Large intestine (tissue), 3 donors: Measurements from ENCODE around the gene OTP. TPM values are rescaled to one million over a fixed set of nuclear protein-coding genes. Genes with fewer than 3 reads are reported as not detected.
A peak's percentile ranks its signal among the peaks of the same experiment; 100 is the strongest.

Experiments used
- DNase-seq, 2 donors: peaks; one replicate each; pipeline versions ENCODE4 v3.0.0 to v3.0.0-alpha.2; 2013
- H3K27ac ChIP-seq: one replicate; pipeline ENCODE4 v1.5.1; 2013; ENCODE audit warnings: low read length
- H3K27me3 ChIP-seq: 2 replicates; pipeline ENCODE4 v1.6.1; 2013; ENCODE audit warnings: low read length; ENCODE audit not compliant: control insufficient read depth, insufficient read depth
- H3K36me3 ChIP-seq: 2 replicates; pipeline ENCODE4 v1.6.1; 2013; ENCODE audit warnings: low read length; ENCODE audit not compliant: control insufficient read depth, insufficient read depth
- H3K4me1 ChIP-seq: one replicate; pipeline ENCODE4 v1.6.1; 2013; ENCODE audit warnings: low read length; ENCODE audit not compliant: control insufficient read depth, insufficient read depth
- H3K4me3 ChIP-seq: one replicate; pipeline ENCODE4 v1.5.1; 2013; ENCODE audit warnings: low read length
- H3K9me3 ChIP-seq: one replicate; pipeline ENCODE4 v1.6.1; 2013; ENCODE audit warnings: mild to moderate bottlenecking, low read depth, low read length, moderate library complexity; ENCODE audit not compliant: control insufficient read depth
- WGBS: methylation state at CpG from one replicate; pipeline ENCODE4 v1.1.5; 2013; ENCODE audit warnings: low lambda C conversion rate; ENCODE audit not compliant: insufficient coverage; 5-methylcytosine and 5-hydroxymethylcytosine counted together
- polyA plus RNA-seq: library from polyadenylated mRNA; unstranded; fragments of 120-200 nt; gene quantifications from one replicate; pipeline ENCODE4 v1.2.1, GENCODE V29; 2013

The OTP gene
- polyA plus RNA-seq, 1 donor, result not detected

GRCh38 chr5:77638763-77639671 is 504 bp upstream of the OTP start:
- WGBS, result 0% methylated on average over 1 of the region's 61 CpGs
- Histone ChIP-seq H3K36me3 (no peaks in the 10 kb centered on the region), H3K4me3 (no peak overlapping the region), H3K27me3 (peaks cover 96% of the 10 kb centered on the region), H3K4me1 (peaks cover 3% of the 10 kb centered on the region), H3K9me3 (peaks cover 20% of the 10 kb centered on the region), H3K27ac (no peak overlapping the region)
- DNase-seq, result no peak

DNA sequence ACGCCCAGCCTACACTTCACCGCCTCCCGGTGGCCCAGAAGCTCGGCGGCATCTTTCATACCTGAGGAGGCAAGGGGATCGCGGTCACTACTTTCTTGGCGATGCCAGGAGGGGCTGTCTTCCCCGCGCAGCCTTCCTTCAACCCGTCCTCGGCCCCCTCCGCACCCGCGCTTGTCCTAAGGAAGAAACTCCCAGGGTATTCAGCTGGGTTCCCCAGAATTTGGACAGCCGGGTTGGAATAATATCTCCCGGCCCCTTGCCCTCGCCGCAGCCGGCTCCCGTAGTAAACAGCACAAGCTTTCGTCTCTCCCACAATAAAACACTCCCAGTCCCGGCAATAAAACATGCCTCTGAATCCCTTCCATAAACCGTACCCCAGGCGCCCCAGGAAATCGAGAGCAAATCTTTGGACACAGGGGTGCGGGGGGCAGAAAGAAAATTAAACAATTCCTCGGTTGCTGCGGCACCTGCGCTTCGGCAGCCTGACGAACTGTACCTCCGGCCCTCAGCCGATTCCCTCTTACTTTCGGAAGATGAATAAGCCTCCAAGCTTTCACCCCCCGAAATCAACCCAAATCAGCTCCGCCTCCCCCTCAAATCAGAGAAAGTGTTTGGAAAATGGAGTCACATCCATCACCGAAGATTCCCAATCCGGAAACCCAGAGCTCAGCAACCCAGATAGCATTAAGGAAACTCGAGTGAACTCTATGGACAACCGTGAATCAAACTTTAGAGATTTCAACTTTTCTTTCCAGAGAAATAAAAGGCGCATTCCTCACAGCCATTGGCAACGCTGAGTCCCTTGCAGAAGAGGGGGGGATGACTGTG is 1.1 kb downstream of the OTP start:
- no peak for DNase-seq
- WGBS, result 5% methylated on average over 7 of the region's 43 CpGs

GRCh38 chr5:77636641-77637169 is 1.8 kb downstream of the OTP start:
- H3K27ac ChIP-seq, result no peak overlapping the region
- no peak for DNase-seq
- peaks cover 95% of the 10 kb centered on the region for H3K27me3 ChIP-seq
- no peak overlapping the region for H3K4me3 ChIP-seq
- no CpG with 5 or more reads among the region's 34 CpGs for WGBS
- H3K9me3 ChIP-seq, result peaks cover 23% of the 10 kb centered on the region
- H3K4me1 ChIP-seq, result peaks cover 3% of the 10 kb centered on the region
- H3K36me3 ChIP-seq, result no peaks in the 10 kb centered on the region

More for the DNA sequence above, 1.1 kb downstream of the OTP start:
- no peak overlapping the region for H3K4me3 ChIP-seq
- no peak overlapping the region for H3K27ac ChIP-seq
- peaks cover 95% of the 10 kb centered on the region for H3K27me3 ChIP-seq
- H3K36me3 ChIP-seq, result no peaks in the 10 kb centered on the region
- H3K4me1 ChIP-seq, result peaks cover 3% of the 10 kb centered on the region
- peaks cover 23% of the 10 kb centered on the region for H3K9me3 ChIP-seq

- peaks cover 4% of the 10 kb centered on the region for H3K4me1 ChIP-seq
- H3K9me3 ChIP-seq, result peaks cover 23% of the 10 kb centered on the region
- H3K27me3 ChIP-seq, result peaks cover 95% of the 10 kb centered on the region
- H3K36me3 ChIP-seq, result no peaks in the 10 kb centered on the region
- H3K4me3 ChIP-seq, result no peak overlapping the region
- no CpG with 5 or more reads among the region's 30 CpGs for WGBS
- H3K27ac ChIP-seq, result no peak overlapping the region
- DNase-seq, result no peak
Measured at GRCh38 chr5:77635917-77636640, 2.4 kb downstream of the OTP start.

DNA sequence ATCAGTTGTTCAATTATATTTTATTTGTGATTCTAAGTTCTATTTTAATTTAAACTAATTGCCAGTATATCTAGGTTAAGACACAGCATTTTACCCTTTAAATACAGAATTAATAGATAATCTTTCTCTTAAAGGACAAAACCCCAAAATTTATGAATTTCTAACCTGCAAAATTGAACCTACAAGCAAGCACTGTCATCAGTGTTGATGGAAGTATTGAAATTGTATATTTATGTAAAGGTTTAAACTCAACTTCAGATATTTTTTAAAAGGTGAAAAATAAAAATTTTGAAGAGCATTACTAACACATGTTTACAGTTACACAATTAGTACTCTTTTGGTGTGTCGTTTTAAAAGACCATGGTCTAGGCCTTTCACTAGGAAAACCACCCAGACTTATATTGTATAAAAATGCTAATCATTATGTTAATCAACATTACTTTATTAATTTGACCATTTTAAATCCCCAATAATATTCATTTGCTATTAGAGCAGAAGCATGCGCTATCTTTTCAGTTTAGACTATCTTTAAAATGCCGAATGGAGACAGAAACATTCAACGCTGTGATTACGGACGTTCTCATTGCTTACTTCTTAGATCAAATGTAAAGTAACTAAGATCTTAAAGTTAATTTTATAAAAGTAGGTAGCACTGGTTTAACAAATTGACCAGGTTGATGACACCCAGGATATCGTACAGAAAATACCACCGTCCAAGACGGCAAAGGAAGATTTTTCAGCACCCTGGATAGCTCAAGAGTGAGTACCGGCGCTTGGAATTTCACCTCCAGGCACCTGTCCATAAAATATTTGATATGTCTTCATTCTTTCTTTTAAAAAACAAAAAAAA is 3.2 kb downstream of the OTP start:
- Histone ChIP-seq H3K9me3 (peaks cover 22% of the 10 kb centered on the region), H3K36me3 (no peaks in the 10 kb centered on the region), H3K27ac (no peak overlapping the region), H3K4me3 (no peak overlapping the region), H3K27me3 (peaks cover 95% of the 10 kb centered on the region), H3K4me1 (peaks cover 10% of the 10 kb centered on the region)
- no peak for DNase-seq
- 19% methylated on average over 3 of the region's 11 CpGs for WGBS

GRCh38 chr5:77633709-77634108 is 4.8 kb downstream of the OTP start:
- no peak overlapping the region for H3K4me3 ChIP-seq
- H3K27me3 ChIP-seq, result peaks cover 94% of the 10 kb centered on the region
- no CpG with 5 or more reads among the region's 5 CpGs for WGBS
- peaks cover 17% of the 10 kb centered on the region for H3K9me3 ChIP-seq
- no peaks in the 10 kb centered on the region for H3K36me3 ChIP-seq
- peaks cover 8% of the 10 kb centered on the region for H3K4me1 ChIP-seq
- no peak for DNase-seq
- no peak overlapping the region for H3K27ac ChIP-seq

DNA sequence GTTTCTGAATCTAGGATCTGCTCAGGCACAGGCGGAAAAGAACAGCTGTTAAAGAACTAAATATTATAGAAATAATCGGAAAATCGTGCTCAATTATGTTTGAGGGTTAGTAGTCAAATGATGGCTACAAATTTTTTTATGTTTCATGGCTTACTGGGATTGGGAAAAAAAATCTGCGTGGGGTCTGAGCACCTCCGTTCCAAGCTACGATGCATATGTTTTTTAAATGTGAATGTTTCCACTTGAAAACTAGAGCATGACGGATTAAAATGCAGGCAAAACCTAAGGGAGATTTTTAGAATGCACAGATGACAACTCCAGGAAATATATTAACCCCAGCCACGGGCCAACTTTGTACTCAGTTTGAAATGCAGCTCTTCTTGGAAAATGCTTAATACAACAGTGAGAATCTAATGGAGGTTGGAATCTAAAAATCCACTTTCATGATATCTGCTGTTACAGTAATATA is 5.3 kb downstream of the OTP start:
- Histone ChIP-seq H3K27me3 (peaks cover 94% of the 10 kb centered on the region), H3K36me3 (no peaks in the 10 kb centered on the region), H3K4me3 (no peak overlapping the region), H3K9me3 (peaks cover 19% of the 10 kb centered on the region), H3K27ac (no peak overlapping the region), H3K4me1 (peaks cover 8% of the 10 kb centered on the region)
- DNase-seq, result no peak
- 0% methylated on average over 4 of the region's 8 CpGs for WGBS

- WGBS, result 0% methylated on average over 1 of the region's 33 CpGs
- H3K36me3 ChIP-seq, result no peaks in the 10 kb centered on the region
- no peak for DNase-seq
- peaks cover 94% of the 10 kb centered on the region for H3K27me3 ChIP-seq
- H3K9me3 ChIP-seq, result peaks cover 24% of the 10 kb centered on the region
- peaks cover 8% of the 10 kb centered on the region for H3K4me1 ChIP-seq
- H3K4me3 ChIP-seq, result no peak overlapping the region
- H3K27ac ChIP-seq, result no peak overlapping the region
Measured at GRCh38 chr5:77632526-77633206, 5.8 kb downstream of the OTP start.

DNA sequence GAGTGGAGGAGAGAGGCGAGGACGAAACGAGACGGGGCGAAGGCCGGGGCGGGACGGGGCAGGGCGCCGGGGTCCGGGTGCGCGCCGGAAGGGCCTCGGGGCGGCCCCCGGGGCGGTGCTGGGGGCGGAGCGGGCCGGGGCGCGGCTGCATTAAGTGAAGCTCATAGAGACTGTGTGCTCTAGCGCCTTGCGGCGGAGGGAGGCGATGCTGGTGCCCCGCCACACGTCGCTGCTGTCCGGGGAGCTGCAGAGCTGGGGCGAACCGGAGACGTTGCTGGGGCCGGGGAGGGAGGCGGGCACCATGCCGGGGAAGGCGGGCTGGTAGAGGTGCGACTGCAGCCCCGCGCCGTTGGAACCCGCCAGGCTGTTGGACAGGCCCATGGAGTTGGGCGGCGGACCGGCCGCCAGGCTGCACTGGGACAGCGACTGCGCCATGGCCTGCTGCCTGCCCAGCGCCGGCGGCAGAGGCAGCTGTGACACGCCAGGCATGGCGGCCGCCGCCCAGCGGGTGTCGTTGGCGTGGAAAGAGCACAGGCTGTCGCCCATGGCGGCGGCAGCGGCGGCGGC is 8.3 kb downstream of the OTP start:
- Histone ChIP-seq H3K4me3 (no peak overlapping the region), H3K9me3 (peaks cover 14% of the 10 kb centered on the region), H3K4me1 (peaks cover 8% of the 10 kb centered on the region), H3K36me3 (no peaks in the 10 kb centered on the region), H3K27me3 (peaks cover 87% of the 10 kb centered on the region), H3K27ac (no peak overlapping the region)
- no CpG with 5 or more reads among the region's 65 CpGs for WGBS
- peak in 1 of 2 donors; percentile 47 for DNase-seq
